Embryonic facial prominence (tissue), 1 donor: ENCODE data around the gene FKBP1B.
"Not testable (repeated sequence)": the region's sequence is repeated elsewhere in the genome, so short reads cannot be mapped to it uniquely, and the experiment has no call there.

ENCODE experiments used
- DNase-seq: peaks from one replicate; pipeline ENCODE4 v3.0.0-alpha.2; 2016; ENCODE audit errors: extremely low spot score

Gene FKBP1B

GRCh38 chr2:24022324-24022974, 27.1 kb upstream of the FKBP1B start:
- DNase-seq: no peak

DNA sequence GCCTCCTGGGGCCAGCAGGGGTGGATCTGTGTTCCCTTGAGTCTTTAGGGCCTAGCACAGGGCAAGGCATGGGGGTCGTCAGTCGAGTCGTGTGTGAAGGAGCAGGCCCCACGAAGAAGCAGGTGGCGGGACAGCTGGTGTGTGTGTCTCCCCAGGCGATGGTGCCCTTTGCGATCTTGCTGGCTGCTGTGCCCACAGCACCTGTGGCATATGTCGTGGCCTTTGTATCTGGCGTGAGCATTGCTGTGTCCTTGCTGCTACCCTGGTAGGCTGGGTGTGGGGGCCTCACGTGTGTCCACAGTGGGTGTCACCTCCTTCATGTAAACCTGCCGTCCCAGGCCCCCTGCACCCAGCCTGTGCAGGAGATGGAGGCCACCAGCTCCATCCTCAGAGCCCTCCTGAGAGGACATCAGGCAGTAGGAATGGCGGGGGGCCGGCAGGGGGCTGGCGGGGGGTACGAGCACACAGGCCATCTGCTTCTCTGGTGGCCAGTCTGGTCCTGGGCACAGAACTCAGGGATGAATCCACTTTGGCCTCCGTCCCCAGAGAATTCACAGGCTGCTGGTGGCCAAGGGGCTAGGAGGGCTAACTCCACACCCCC, 26.5 kb upstream of the FKBP1B start:
- no peak for DNase-seq

- no peak for DNase-seq
Observed at GRCh38 chr2:24024018-24024417, 25.5 kb upstream of the FKBP1B start.

DNA sequence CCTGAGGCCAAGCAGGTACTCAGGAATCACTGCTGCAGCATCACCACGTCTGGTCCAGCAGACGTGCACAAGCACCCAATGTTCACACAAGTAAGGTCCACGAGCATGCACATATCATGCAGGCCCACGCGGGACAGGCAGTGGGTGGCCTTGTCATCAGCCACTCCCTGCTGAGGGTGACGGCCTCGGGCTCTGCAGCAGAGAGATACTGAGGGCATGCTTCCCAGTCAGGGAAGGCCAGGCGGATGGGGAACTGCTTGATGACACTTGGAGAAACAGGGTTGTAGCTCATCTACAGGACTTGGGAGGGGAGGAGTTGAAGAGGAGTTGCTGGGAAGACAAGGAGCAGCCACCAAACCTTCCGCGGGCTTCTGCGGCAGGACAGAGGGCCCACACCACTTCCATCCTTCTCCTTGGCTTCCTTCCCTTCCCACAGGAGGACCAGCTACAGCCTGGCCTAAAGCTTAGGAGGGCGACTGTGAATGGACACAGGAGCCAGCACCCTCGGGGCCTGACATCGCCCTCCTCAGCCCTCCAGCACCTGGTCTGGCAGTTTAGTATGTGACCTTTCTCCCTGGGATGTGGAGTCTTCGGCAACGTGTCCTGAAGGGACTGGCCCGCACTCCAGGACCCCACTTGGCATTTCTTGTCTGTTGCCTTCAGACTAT, 24.4 kb upstream of the FKBP1B start:
- DNase-seq: no peak

DNA sequence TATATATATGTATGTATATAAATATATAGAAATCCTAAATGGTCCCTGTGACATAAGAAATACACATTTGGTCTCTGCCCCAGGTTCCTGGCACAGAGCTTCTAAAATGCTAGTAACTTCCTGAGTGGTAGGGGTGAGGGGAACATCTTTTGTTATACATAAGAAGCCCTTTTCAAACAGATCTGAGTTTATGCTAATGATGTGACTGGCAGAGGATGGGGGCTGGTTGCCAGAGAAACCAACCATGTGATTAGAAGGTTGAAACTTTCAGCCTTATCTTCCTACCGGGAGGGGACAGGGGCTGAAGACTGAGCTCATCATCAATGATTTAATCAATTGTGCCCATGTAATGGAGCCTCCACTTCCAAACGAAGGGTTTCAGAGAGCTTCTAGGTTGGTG, 23.3 kb upstream of the FKBP1B start:
- no peak for DNase-seq

DNA sequence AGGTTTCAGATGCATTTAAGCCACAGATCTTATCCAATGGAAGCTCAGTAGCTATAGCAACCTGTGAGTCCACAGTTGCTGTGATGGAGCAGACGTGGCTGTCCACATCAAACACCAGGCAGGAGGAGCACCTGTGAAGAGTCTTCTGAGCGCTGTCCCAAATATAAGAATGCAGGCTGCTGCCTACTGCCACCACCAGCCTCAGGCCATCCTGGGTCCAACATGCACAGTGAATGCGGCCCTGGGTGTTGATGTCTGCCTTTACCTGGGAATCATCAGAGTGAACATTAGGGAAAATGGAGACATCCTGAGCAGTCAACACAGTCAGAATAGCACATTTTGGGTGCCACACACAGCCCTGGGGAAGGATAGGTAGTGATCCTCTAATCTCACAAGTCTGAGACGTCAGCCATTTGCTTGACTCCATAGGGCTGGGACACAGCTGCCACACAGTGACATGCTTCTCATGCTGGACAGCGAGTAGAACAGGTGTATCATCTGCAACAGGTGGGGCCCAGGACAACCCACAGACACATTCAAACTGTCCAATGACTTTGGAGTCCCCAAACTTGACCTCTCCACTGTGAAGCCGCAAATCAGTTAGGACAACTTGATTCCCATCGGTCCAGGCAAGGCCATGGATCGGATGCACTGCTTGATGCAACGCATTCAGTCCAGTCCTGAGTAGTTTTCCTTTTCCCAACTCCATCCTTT, 10.6 kb upstream of the FKBP1B start:
- no peak for DNase-seq

DNA sequence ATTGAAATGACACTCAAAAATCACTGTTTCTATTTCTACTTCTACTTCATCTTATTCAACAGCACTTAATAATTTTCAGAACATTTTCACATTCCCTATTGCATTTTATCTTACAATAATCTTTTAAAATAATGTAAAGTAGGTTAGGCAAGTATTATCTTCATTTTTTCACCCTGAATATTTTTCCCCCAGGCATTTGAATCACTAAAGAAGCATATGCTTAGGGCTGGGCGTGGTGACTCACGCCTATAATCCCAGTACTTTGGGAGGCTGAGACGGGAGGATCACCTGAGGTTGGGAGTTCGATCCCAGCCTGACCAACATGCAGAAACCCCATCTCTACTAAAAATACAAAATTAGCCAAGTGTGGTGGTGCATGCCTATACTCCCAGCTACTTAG, 9.0 kb upstream of the FKBP1B start:
- DNase-seq: no peak

GRCh38 chr2:24043133-24043532, 6.4 kb upstream of the FKBP1B start:
- not testable (repeated sequence) for DNase-seq

GRCh38 chr2:24045511-24046508, 3.7 kb upstream of the FKBP1B start:
- no peak for DNase-seq

DNA sequence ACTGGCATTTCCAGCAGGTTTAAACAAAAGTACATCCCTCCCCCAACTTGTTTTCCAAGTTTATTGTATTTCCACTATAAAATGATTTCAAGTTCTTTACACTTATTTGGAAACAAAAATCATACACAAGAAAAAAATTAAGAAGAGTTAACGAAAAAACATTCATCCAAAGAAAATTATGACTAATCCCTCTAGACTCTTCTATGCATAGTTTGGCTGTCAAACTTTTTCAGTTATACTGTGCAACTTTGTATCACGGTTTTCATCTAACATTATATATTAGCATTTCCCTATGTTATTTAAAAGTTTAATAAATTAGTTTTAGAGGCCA, 3.0 kb upstream of the FKBP1B start:
- no peak for DNase-seq

DNA sequence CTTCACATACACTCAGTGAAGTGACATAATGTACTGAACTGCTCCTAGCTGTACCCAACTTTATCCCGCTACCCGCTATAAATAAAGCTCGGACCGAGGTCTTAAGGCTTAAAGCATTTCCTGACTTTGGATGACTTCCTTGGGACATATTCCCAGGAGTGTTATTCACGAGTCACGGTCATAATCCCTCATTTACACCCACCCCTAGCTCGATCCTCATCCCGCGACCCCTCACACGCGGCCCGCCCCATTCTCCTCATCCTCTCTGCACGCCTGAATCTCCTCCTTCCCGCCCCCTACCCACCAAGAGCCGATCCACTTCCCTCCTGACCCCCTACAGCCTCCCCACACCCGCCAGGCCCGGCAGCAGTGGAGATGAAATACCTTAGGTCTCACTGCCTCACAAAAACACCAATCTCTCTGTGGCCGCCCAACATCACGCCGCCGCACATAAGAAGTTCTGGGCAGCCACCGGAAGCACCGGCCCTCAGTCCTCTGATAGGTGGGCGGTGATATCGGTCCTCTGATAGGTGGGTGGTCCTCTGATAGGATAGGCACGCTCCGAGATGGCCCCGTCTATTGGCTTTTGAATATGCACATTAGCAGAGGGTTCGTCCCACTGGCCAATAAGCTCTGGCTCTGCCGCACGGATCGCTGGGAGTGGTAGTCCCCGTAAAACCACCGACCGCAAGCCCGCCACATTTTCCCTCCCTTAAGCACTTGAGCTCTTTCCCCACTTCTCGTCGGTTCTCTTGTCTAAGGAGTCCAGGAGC, 2.4 kb upstream of the FKBP1B start, which contains the start of gene WDCP:
WDCP (minus strand) TSS at position 462 of the 773 bp plus-strand sequence. CDS start 7,897 bp downstream, outside the sequence.
- peak; percentile 98 for DNase-seq

- DNase-seq: no peak
Observed at GRCh38 chr2:24047703-24048033, 1.9 kb upstream of the FKBP1B start.

GRCh38 chr2:24048769-24049484, 614 bp upstream of the FKBP1B start:
- no peak for DNase-seq

DNA sequence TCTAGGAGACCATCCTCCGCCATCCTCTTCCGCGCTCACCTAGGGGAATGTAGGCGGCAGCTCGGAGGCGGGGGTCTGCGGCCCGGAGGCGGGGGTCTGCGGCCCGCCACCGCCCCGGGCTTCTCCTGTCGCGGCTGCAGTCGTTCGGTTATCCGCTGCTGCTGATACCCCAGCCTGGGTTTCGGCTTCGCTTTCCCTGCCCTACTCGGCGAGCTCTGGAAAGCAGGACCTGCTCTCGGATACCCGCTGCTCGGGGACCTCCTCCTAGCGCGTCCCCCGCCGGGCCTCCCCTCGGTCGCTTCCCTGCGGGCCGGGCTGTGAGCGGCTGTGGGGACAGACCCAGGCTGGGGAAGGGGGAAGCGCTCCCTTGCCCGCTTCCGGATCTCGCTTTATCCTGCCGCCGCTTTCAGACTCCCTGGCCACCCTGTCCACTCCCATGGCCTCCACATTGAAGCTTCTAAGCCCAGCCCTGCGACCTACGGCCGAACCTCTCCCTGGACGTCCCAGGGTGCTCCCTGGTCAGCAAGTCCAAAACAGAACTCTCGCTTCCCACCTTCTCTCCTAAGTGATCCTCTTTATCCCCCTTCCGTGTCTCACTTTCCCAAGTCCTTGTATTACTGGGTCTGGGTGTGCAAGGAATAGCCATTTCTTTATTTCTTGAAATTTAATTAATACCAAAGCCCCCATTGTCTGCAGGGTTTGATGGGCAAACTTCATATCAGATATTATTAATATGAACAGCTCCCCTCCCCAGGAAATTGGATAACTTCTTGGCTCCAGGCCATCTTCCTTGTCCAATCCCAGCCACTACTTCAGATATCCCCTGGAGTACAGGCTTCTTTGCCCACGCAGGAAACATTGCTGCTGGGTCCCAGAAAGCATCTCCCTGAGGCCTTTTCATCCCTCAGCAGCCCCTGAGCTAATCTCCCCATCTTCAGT, 769 bp downstream of the FKBP1B start:
- DNase-seq: no peak

DNA sequence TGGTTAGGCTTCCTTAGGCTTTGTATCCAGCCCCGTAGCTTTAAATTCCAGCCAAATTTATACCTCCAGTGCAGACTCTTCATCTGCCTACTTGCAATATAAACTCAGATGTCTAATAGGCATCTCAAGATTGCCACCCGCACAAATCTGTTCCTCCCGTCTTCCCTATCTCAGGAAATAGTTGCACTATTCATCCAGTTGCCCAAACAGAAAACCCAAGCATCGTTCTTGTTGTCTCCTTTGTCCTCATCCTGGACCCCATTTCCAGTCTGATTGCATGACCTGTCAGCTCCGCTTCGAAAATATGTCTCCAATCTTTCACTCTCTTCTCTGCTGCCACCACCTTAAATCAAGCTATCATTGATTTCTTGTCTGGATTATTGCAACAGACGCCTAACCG, 2.3 kb downstream of the FKBP1B start:
- no peak for DNase-seq

DNA sequence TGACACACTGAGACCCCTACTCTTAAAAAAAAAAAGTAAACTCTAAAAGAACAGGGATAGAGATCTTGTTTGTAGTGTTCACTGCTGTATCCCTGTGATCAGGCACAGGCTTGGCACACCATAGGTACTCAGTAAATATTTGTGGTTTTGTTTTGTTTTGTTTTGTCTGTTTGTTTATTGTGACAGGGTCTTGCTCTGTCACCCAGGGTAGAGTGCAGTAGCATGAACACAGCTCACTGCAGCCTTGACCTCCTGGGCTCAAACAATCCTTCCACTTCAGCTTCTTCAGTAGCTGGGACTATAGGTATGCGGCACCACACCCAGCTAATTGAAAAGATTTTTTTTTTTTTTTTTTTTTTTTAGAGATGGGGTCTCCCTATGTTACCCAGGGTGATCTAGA, 3.4 kb downstream of the FKBP1B start:
- DNase-seq: no peak

DNA sequence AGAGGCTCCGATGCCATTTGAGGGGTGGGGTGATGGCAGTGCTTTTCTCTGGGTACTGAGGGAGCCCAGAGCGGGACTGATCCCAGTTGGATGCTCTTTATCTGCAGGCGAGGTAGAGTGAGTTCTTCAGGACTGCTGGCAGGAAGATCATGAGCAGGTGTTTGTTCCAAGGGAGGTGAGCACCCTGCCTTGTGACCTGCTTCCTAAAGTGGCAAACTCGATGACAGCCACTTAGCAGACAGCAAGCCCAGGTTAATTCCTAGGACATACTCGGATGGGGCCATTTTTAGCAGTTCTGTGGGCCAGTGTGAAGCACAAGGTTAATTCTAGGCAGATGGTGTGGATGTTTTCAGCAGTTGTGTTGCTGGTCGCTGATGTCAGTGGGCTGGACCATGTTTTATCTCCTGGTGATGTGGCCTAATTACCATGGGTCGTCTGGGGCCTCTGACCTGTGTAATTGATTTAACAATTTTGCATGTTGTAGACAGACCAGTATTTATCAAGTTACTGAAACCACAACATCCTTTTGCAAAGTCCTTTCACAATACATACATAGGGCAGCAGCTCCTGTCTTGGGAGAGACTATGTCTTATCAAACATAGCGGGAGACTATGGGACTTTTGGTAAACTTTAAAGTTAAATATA, 4.9 kb downstream of the FKBP1B start:
- no peak for DNase-seq

- no peak for DNase-seq
Observed at GRCh38 chr2:24055750-24056149, 6.2 kb downstream of the FKBP1B start.
